Amniotic stem cell (primary cell): ENCODE measurements around the gene ANXA2R.
A peak's percentile ranks its signal among the peaks of the same experiment; 100 is the strongest.
"Not testable (repeated sequence)": the region's sequence is repeated elsewhere in the genome, so short reads cannot be mapped to it uniquely, and the experiment has no call there.

ENCODE experiments used
- DNase-seq: peaks from one replicate; lab custom pipeline; 2025; lab: John Stamatoyannopoulos, UW

The ANXA2R gene

DNA sequence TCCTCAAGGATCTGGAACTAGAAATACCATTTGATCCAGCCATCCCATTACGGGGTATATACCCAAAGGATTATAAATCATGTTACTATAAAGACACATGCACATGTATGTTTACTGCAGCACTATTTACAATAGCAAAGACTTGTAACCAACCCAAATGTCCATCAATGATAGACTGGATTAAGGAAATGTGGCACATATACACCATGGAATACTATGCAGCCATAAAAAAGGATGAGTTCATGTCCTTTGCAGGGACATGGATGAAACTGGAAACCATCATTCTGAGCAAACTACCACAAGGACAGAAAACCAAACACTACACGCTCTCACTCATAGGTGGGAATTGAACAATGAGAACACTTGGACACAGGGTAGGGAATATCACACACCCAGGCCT lies 19.9 kb upstream of the ANXA2R start:
- not testable (repeated sequence) for DNase-seq

DNA sequence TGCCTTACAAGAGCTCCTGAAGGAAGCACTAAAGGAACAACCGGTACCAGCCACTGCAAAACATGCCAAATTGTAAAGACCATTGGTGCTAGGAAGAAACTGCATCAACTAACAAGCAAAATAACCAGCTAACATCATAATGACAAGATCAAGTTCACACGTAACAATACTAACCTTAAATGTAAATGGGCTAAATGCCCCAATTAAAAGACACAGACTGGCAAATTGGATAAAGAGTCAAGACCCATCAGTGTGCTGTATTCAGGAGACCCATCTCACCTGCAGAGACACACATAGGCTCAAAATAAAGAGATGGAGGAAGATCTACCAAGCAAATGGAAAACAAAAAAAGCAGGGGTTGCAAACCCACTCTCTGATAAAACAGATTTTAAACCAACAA lies 15.0 kb upstream of the ANXA2R start:
- not testable (repeated sequence) for DNase-seq

DNA sequence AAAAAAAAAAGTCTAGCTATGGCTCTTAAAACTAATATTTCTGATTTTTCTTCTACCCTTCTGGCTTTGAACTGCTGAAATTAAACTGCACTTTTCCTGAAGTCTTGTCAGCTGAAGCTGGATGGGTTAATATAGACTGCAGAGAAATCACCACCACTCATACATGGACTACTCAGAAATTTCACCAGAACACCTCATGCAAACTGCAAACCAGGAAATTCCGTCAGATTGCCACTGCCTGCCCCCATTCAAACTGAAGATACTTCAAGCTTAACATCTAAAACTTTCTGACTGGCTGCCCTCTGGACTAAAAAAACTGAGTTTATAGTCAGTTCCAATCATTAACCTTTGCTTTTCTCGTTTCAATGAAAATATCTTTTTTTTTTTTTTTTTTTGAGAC lies 11.6 kb upstream of the ANXA2R start:
- no peak for DNase-seq

DNA sequence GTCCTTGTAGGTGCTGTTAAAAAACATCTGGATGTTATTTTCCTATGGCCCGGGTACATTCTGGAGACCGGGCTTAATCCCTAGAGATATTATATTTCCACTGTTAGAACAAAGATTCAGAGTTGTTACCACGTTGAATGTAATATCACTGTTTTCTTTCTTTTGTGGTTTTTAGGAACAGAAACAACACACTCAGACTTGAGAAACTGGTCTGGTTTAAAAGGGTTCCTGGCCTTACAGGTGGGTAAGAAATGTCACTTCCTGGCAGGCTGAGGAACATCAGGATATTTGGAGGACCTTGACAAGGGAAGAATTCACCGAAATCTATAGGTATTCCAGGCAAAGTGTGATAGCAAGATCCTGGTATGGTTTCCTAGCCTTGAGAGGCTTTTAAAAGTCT lies 10.3 kb upstream of the ANXA2R start:
- DNase-seq = no peak

DNA sequence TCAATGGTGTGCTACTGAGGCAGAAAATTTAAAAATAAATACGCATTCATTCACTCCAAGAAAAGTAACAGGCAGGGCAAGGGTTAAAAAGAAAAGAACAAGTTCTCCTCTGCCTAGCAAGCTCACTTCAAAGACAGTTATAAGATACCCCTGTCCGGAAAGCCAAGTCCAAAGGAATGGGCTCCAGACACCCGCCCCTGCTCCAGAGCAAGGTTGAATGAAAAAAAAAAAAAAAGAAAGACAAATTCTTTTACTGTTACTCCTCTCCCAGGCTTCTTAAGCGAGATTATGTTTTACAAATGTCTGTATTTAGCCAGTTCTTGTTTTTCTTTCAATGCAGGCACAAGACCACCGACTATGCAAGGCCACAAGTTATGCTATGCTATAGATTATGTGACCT lies 9.1 kb upstream of the ANXA2R start:
- DNase-seq = peak; percentile 37

DNA sequence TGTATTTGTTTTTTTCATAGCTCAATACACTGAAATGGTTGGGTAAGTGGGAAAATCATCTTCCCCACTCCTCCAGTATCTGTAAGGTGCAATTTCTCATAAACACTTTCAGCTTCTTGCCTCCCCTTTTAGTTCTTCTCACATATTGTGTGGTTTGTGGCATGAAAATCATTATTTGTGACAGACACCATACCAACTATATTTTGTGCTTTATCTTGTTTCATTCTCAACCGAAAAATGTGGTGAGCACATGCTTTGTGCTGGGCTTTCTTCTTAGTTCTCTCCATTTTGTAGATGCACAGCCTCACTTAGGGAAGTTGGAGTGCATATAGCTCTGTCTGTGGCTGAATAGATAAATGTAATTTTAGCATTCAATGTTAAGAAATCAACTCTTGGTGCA lies 6.4 kb upstream of the ANXA2R start:
- DNase-seq = no peak

DNA sequence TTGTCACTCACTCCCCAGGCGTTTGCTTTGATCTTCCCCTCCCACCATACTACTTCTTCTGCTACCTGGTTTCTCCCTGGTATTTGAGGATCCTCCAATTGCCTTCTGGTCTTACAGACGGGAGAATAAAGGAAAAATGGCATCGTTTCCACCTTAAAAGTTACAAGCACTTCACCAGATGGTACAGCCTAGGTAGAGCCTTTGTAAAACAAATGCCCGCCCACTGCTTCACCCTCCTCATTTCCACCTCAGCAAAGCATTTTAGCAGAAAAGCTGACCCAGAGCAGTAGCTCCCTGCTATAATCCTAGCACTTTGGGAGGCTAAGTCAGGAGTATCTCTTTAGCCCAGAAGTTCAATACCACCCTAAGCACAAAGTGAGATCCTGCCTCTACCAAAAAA lies 5.1 kb upstream of the ANXA2R start:
- DNase-seq = no peak

DNA sequence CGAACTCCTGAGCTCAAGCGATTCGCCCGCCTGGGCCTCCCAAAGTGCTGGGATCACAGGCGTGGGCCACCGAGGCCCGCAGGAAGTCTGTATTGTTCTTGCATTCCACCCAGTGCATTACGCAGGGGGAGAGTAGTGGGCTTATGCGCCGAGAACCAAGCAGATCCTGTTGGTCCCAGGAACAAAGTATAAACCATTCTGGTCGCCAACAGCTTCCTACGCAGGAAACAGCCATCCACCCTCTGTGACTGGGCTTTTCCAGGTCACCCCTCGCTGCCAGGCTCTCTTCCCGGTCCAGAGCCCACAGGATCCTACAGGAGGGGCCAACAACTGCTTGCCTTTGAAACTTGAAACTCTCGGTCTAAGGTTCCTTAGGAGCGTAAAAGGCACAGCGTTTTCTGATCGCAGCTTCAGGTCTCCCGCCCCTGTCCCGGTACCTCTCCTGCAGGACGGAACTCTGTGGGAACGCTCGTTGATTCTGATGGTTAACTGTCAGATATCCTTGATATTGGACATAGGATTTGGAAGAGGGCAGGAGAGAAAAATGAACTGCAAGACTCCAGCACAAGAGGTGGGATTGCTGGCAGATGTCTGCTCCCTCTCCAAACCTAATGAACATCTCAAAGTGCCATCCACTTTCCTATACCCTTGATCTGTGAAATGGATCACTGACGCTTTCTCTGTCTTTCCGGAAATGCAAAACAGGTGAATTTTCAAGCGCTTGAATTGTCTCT lies 4.2 kb upstream of the ANXA2R start:
- DNase-seq = no peak

DNA sequence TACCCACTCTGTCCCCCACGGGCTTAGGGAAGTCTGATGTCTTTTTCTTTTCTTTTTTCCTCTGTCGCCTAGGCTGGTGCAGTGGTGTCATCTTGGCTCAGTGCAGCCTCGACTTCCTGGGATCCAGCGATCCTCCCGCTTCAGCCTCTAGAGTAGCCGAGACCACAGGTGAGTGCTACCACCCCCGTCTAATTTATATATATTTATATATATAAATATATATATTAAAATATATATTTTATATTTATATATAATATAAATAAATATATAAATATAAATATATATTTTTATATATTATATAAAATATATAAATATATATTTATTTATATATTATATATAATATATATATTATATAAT lies 3.3 kb upstream of the ANXA2R start:
- DNase-seq = no peak

DNA sequence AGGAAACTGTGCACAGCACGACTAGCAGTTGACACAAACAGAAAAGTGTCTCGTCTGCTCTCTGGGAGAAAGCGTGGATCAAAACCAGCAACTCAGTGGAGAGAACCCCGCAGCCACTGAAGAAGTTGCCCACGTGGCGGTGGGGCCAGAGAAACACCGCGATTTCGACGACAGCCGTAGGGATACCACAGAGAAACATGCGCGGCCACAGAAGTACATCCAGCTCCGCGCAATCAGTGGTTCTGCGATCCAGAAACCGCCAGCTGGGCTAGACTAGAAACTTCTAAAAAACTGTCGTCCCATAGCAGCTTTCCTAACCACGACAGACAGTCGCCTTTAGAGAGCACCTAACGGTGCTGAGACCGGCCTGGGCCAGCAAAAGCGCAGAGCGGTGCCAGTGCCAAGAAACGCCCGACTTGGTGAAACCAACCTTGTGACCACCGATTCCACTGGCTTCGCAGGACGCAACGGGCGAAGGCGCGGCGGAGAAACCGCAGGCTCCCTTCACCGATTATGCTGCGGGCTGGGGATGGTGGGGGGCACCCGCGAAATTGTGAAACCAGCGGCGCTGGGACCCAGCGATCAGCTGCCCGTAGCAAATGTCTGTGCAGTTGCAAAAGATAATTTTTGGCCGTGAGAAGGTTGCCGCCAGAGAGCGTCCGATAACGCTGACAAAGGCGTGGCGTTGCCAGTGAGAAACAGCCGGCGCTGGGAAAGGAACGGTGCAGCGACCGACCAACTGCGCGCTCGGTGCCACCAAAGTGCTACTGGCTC lies 2.7 kb upstream of the ANXA2R start:
- no peak for DNase-seq

DNA sequence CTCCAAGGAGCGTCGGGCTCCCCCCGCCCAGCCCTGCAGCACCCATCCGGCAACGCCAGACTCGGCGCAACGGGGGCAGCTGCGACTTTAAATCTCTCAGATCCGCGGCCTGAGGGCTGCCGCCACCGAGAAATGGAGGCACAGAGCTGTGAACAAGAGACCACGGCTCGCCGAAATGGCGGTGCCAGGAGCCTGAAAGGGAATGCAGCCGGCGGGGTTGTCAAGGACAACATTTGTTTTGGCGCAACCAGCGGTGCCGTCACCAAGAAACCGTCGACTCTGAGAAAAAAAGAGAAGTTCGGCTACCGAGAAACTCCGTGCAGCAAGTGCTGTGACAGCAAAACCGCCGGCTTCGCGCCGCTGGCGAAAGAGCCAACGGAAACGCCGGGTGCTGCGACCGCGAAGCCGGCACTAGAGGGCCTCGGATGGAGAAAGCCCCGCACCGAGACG lies 2.1 kb upstream of the ANXA2R start:
- DNase-seq = no peak

DNA sequence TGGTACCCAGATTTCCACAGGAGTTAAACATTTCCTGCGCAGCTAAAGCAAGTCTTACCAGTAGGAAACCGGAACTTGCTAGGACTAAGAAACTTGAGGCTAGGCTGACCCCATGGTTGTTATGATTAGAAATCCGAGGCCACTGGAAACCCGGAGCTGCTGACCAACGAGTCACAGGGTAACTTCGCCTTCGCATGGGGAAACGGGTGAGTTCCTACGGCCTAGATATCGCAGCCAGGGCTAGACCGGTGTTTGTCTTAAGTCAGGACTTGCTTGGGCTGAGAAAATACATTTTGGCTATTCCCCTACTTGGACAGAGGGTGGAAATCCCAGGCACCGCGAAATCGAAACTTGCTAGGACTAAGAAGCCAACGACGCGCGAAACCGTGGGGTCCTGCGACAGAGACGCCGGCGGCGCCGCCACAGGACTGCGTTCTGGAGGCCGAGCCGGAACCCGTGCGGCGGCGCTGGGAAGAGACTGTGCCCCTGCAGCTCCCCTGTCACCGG lies 1.6 kb upstream of the ANXA2R start:
- peak; percentile 67 for DNase-seq

DNA sequence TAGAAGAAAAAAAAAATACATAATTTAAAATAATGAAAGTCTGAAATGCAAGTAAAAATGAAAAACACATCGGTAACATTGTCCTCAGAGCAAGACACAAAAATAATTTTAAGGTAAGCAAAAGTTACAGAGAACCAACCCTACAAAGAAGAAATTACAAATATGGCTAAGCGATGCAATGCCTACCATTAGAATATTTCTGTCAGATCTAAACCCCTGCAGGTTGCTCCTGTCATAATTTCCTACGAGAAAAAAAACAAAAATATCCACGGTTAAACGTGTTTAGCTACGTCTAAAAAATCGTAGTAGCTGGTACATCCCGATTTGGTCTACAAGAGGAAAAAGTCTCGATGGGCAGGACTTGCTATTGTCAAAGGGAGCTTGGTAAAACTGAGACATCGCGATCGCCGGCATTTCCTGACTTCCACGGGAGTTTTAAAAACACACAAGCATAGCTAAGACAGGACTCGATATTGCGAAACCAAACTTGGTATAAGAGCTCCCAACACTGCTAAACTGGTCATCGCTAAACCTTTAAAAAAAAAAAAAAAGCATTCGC lies 1.1 kb upstream of the ANXA2R start:
- DNase-seq = no peak

DNA sequence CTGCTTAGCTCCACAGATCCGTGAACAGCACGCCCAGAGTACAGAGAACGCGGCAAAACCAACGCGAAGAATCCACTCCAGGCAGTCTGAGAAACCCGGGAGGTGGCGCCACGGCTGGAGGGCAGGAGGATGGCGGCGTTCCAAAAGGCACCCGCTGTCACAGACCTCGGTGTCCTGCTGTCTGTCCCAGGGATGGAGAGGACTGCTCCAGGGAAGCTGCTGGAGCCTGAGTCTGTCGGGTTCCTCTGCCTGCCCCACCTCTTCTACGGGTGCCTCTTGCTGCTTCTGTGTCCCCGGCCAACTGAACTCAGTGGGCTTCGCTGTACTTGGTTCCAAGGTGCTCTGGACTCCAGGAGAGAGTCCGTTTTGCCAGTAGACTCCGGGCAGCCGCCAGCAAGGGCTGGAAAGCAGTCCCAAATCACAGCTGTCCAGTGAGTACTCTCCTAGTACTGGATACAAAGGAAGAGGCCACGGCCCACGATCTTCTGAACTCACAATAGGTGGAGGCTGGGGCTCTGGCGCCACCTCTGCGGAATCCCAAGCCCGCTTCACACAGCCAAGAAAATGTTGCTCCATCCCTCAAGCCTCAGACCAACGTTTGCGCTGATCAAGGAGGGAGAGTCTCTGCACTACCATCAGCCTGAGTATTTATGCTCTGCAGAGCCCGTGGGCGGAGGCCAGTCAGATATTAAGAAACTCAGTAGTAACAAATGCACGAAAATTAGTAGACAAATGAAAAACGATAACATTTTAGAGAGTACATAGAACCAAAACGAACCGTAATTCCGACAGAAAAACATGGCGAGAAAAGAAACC lies 440 bp downstream of the ANXA2R start:
- peak; percentile 53 for DNase-seq

DNA sequence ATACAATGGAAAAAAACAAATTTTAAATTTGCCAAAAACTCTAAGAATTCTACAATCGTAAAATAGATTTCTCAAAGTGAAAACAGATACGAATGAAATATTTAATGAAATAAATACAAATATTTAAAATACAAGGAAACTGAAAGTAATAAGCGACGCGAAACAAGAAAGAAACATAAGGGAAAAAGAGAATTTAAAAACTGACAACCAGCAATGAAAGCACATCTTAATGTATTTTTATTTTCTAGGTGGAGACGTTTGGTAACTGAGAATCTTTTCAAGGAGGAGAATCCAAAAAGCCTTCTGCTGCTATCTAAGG lies 1.0 kb downstream of the ANXA2R start:
- no peak for DNase-seq

DNA sequence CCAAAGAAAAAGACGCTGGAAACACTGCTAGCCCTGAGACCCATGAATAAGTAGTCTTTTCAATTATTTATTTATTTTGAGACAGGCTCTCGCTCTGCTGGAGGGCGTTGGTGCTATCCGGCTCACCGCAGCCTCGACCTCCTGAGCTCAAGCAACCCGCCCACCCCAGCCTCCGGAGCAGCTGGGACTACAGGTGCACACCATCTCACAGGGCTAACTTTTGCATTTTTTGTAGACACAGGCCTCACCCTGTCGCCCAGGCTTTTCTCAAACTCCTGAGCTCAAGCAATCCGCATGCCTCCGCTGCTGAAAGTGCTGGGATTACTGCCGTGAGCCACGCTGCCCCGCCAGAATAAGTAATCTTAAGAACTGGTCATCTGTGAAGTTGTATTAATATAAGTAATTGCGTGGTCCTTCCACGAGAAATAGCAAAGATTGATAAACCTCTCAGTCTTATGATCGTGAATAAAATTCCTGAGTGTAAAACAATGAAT lies 1.6 kb downstream of the ANXA2R start:
- no peak for DNase-seq

DNA sequence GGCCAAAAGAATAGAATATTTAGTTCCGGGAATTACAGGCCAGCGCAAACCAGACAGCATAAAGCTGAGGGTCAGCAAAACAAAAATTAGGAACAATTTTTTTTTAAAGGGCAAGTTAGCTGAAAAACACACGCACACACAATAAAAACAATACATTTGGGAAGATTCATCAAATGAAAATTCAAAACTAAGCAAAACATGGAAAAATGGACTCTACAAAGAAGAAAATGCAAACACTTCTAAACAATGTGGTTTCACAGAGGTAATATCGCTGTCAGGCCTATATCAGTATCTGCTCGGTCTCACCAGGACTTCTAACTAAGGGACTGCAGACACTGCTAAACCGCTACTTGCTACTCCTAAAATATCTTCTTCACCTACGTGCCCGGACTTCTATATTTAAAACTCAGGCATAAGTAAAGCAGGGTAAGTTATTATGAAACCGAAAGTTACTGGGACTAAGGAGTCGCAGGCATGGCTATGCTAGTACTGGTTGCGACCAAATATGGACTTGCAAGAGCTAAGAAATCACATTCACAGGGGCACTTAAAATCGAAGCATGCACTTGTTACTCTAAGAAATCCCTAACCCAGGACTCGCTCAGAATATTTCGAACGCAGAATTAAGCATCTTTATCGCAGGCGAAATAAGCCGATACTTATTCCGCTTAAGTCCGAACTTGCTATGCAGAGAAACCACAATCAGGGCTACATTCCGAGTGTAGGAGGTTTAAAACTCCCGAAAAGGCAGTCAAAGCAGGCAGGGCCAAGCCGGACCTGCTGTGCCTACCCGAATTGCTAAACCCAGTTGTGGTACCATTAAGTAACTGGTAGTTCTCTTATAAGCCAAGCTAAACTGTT lies 2.3 kb downstream of the ANXA2R start:
- DNase-seq = peak; percentile 59

DNA sequence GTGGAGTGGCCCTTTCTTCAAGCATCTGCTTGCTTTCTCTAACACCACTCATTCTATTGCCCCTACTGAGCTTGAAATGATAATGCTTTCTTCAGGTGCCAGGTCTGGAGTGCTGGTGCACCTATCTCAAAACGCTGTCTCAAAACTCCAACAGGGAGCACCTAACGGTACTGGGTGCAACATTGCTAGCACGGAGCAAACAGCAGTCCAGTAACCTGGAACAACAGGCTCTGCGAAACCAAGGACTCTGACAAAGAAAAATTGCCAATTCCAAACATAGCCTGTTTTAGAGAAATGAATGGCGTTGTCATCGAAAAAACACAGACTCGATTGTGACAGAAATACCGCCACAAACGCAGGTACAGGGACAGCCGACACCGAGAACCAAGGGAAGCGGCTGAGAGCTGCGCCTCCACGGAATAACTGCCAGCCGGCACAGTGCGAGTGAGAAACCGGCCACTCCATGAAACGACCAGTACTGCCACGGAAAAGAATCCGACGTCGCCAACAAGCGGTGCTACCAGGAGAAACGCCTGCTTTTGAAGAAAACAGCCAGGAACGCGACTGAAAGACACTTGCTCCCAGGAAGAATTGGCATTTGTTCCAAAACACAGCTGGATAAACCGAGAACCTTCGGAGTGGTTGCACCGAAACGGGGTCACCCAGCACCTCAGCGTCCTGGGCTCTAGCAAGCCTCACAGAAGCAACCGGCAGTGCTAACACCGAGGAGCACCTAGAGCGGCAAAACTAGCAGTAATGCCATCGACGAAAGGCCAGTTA lies 3.1 kb downstream of the ANXA2R start:
- DNase-seq = no peak

DNA sequence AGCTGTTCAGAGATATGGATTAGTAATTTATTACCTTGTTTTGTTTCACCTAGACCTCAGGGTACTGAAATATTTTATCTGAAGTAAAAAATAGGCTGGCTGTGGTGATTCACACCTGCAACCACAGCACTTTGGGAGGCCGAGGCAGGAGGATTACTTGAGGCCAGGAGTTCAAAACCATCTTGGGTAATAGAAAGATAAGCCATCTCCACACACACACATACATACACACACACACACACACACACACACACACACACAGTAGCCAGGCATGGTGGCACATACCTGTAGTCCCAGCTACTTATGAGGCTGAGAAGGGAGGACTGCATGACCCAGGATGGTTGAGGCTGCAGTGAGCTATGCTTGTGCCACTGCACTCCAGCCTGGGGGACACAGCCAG lies 3.7 kb downstream of the ANXA2R start:
- DNase-seq = no peak

DNA sequence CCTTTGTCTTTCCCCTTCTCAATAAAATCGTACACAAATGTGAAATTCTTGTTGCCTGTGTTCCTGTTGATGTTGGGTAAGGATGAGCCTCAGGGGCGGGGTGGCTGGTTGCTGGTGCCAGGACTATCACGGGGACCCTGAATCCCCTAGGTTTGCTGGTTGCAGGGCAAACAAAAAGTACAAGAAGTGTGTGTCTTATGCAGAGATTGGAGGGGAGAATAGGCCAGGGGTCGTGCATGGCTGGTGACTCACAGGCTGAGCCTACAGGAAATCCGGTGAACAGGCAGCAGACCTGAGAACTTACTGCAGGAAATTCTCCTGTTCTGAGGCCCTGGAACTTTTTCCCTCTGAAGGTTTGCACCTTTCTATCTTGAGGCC lies 5.5 kb downstream of the ANXA2R start:
- no peak for DNase-seq
